Cardiac muscle cell (in vitro differentiated cells and primary cell): ENCODE results near the gene WHRN. TPM values are rescaled to one million over a fixed set of nuclear protein-coding genes. Genes with fewer than 3 reads are reported as not detected.

Source experiments
- DNase-seq, 2 donors: peaks; one replicate each; pipeline versions ENCODE4 v3.0.0 to v3.0.0-alpha.2; 2010 to 2017; ENCODE audit warnings: low read depth in 1 of 2, low spot score in 1 of 2
- H3K27ac ChIP-seq: fragments of 200-600 bp; sonication (generic); 2 replicates; pipeline ENCODE4 v1.5.1; 2016
- H3K27me3 ChIP-seq: fragments of 200-600 bp; sonication (generic); 2 replicates; pipeline ENCODE4 v1.6.0; 2016; ENCODE audit warnings: control low read depth
- H3K36me3 ChIP-seq: fragments of 200-600 bp; sonication (generic); 2 replicates; pipeline ENCODE4 v1.5.1; 2016; ENCODE audit warnings: control low read depth
- H3K4me1 ChIP-seq: fragments of 200-600 bp; sonication (generic); 2 replicates; pipeline ENCODE4 v1.8.1; 2017; ENCODE audit warnings: low read depth, mild to moderate bottlenecking, mixed run types
- H3K4me3 ChIP-seq: fragments of 200-600 bp; sonication (generic); 2 replicates; pipeline ENCODE4 v1.5.1; 2016; ENCODE audit warnings: mild to moderate bottlenecking
- H3K9me3 ChIP-seq: fragments of 200-600 bp; sonication (generic); 2 replicates; pipeline ENCODE4 v1.5.1; 2017; ENCODE audit warnings: low read depth, mild to moderate bottlenecking, control low read depth
- polyA plus RNA-seq: library from polyadenylated mRNA; unstranded; fragments of >200 nt; fragmentation: Nextera tagmentation; extraction: Ambion mirVana; gene quantifications from 2 replicates; pipeline ENCODE4 v1.2.1, GENCODE V29; 2016
- total RNA-seq: library from RNA; depleted of rRNA; stranded (reverse); fragments of >200 nt; gene quantifications from 2 replicates; pipeline ENCODE4 v1.2.3, GENCODE V29; 2016
- TF ChIP-seq, protein P1 (sequence below): IDR thresholded peaks from 2 replicates; pipeline ENCODE4 v1.5.1; 2012; ENCODE audit warnings: low read depth, mild to moderate bottlenecking, low read length

WHRN gene
- total and polyA plus RNA-seq, 2 experiments from 2014 or later, result 10.8 to 12.5 TPM

DNA sequence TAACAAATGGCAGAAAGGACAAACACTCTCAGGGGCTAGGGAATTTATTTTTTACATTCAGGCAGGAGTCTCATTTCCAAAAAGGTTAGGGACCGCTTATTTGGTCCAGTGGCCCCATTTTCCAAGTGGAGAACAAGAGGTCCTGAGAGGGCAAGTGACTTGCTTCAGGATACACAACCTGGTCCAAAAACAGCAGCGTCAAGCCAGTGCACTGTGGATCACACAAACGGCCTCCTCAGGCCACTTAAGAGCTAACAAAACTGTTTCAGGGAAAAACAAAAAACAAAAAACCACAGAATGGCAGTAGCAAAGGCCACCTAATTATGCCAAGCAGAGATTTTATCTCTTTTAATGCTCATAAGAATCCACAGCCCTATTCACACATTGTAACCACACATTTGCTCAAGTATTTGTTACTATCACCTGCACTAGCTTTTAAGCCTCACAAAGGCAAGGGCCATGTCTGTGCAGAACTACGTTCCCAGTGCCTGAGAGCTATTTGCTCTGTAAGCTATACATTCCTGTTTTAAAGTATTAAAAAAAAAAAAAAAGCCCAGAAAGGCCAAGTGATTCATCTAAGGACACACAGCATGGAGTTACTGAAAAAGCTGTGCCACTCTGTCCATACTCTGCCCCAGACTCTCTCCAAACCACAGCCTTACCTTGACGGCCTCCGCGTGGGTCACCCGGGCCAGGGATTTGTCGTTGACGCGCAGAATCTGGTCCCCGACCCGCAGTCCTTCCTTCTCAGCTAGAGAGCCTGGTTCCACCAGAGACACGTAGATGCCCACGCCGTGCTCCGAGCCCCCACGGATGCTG, 1.5 kb downstream of the WHRN start:
- Histone ChIP-seq H3K4me1 (peaks cover 24% of the 10 kb centered on the region), H3K27ac (no peak overlapping the region), H3K36me3 (no peaks in the 10 kb centered on the region), H3K27me3 (peaks cover 30% of the 10 kb centered on the region), H3K9me3 (no peaks in the 10 kb centered on the region), H3K4me3 (peak overlapping the region; percentile 79)
- DNase-seq, result no peak
- TF ChIP-seq, protein P1, sequence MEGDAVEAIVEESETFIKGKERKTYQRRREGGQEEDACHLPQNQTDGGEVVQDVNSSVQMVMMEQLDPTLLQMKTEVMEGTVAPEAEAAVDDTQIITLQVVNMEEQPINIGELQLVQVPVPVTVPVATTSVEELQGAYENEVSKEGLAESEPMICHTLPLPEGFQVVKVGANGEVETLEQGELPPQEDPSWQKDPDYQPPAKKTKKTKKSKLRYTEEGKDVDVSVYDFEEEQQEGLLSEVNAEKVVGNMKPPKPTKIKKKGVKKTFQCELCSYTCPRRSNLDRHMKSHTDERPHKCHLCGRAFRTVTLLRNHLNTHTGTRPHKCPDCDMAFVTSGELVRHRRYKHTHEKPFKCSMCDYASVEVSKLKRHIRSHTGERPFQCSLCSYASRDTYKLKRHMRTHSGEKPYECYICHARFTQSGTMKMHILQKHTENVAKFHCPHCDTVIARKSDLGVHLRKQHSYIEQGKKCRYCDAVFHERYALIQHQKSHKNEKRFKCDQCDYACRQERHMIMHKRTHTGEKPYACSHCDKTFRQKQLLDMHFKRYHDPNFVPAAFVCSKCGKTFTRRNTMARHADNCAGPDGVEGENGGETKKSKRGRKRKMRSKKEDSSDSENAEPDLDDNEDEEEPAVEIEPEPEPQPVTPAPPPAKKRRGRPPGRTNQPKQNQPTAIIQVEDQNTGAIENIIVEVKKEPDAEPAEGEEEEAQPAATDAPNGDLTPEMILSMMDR, result no peak

DNA sequence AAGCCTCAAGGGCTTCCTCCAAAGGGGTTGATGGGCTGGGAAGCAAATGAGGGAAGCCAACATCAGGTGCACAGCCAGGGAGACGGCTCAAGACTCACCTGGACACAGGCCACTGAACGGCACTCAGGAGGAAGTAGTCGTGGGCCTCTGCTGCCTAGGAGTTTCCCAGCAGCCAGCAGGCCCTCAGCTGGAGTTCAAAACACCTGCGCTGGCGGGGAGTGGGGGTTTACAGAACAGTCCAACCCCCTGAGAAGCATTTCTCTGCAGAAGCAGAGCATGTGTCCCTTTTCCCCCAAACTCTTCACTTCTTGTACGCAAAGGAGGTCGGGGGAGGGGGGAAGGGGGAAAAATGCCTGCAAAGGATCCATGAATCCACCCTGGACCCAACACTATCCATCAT, 2.3 kb downstream of the WHRN start:
- Histone ChIP-seq H3K4me3 (no peak overlapping the region), H3K36me3 (no peaks in the 10 kb centered on the region), H3K4me1 (peaks cover 24% of the 10 kb centered on the region), H3K9me3 (no peaks in the 10 kb centered on the region), H3K27ac (peak overlapping the region; percentile 61), H3K27me3 (peaks cover 23% of the 10 kb centered on the region)
- no peak for DNase-seq
- TF ChIP-seq, protein P1, result no peak

DNA sequence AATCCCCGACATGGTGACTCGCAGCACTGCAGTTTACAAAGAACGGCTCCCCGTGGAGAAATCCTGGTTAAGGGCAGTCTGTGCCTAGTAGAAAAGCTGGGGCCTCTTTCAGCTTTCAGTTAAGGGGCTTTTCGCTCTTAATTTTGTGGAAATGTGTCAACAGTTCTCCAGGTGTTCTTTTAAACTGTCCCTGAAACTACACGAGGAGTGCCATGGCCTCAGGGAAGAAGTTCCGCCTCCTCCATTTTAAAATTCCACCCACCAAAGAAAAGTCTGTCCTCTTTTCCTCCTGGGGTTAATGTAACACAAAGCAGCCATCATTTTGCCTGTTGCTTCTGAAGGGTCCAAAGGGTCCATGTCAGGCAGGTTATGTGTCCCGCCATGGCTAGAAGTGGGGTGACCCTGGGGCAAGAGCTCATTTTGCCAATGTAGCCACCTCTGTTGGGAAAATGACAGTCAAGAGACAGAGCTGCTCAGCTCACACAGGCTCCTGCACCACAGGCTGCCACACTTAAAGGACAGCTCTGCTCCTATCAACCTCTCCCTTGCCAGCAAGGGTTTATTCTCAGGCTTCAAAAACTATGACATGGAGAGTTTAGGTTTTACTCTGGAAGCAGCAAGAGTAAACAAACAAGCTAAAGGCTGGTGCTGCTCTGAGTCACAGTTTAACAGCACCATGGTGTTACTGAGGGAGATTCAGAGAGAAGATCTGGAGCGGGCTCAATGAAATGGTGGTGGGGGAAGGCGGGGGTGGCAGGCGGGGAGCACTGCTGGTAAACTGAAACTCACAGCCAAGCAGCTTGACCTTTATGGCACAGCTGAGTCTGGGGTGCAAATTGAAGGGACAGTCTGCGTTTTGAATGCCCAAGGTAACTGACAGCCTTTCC, 3.2 kb downstream of the WHRN start:
- no peaks in the 10 kb centered on the region for H3K36me3 ChIP-seq
- peaks cover 14% of the 10 kb centered on the region for H3K27me3 ChIP-seq
- TF ChIP-seq, protein P1, result no peak
- peak in 1 of 2 donors; percentile 35 for DNase-seq
- peaks cover 24% of the 10 kb centered on the region for H3K4me1 ChIP-seq
- no peaks in the 10 kb centered on the region for H3K9me3 ChIP-seq
- H3K4me3 ChIP-seq, result peak overlapping the region; percentile 7
- H3K27ac ChIP-seq, result peak overlapping the region; percentile 61

DNA sequence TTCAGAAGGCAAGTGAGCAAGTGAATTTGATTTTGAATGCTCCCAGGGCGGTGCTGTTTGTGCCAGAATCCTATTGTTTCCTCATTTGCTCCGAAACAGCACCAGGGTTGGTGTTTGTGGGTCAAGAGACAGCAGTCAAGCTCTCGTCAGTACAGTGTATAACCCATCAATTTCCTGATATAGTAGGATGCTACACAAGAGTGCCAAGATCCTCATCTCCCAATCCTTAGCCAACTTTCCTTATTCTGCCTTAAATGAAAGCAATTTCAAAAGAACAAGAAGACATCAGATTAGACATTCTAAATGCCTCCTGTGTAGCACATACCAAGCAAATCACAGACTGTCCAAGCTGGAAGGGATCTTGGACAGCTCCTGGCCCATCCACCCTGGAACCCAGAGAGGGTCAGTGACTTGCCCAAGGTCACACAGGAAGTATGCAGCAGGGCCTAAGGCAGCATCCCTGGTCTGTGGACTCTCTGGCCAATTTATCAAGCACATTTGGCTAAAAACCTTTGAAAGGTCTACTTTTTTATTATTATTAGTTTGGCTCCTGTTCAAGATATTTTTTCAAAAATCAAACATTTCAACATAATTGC, 4.5 kb downstream of the WHRN start:
- Histone ChIP-seq H3K4me1 (peaks cover 24% of the 10 kb centered on the region), H3K36me3 (no peaks in the 10 kb centered on the region), H3K9me3 (no peaks in the 10 kb centered on the region), H3K27me3 (peaks cover 6% of the 10 kb centered on the region), H3K27ac (no peak overlapping the region), H3K4me3 (no peak overlapping the region)
- DNase-seq, result no peak
- TF ChIP-seq, protein P1, result no peak

DNA sequence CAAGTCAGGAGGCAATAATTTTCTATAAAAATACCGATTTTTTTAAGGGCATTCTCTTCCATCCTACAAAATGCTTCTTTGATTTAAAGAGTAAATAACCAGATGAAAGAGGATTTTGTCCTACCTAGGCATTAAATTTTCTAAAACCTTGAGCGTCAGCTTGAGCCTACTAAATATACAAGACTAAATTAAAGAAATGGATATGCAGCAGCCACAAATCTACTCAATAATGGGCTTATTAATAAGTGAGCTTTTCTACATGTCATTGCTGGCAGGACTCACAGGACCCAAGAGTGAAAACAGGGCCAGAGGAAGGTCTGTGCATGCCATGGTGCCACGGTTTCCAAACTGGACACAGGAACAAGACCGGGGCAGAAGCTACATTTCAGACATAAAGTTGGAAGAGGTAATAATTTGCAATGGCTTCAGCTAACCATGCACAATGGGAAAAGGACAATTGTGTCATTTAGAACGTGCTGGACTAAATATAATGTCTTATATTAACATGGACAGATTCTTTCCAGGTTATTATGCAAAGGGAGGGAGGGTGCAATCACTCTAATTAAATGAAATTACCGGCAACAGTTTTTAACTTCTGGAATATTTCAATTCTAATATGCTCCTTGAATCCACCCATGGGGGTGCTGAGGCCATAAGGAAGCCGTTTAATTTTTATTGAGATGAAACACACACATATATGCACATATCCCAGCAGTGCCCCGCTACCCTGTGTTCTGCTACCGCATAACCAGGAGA, 5.2 kb downstream of the WHRN start:
- H3K36me3 ChIP-seq, result no peaks in the 10 kb centered on the region
- TF ChIP-seq, protein P1, result no peak
- H3K27ac ChIP-seq, result no peak overlapping the region
- H3K27me3 ChIP-seq, result peaks cover 6% of the 10 kb centered on the region
- no peak for DNase-seq
- H3K9me3 ChIP-seq, result no peaks in the 10 kb centered on the region
- H3K4me1 ChIP-seq, result peaks cover 24% of the 10 kb centered on the region
- no peak overlapping the region for H3K4me3 ChIP-seq
